Neuron (in vitro differentiated cells): ENCODE results near the gene PDLIM7.

Source experiments
- H2AFZ ChIP-seq: one replicate; pipeline ENCODE4 v1.6.1; 2013; ENCODE audit warnings: low read depth, mild to moderate bottlenecking, inconsistent platforms, low read length, moderate library complexity
- H3K27me3 ChIP-seq: one replicate; pipeline ENCODE4 v1.6.1; 2013; ENCODE audit warnings: low read length; ENCODE audit not compliant: insufficient read depth
- H3K36me3 ChIP-seq: one replicate; pipeline ENCODE4 v1.6.1; 2013; ENCODE audit warnings: low read length; ENCODE audit not compliant: insufficient read depth
- H3K4me1 ChIP-seq: one replicate; pipeline ENCODE4 v1.6.1; 2013; ENCODE audit warnings: low read length; ENCODE audit not compliant: insufficient read depth
- H3K4me3 ChIP-seq: 2 replicates; pipeline ENCODE4 v1.5.1; 2013; ENCODE audit warnings: mild to moderate bottlenecking, low read length, moderate library complexity
- H3K9me3 ChIP-seq: one replicate; pipeline ENCODE4 v1.6.1; 2013; ENCODE audit warnings: low read length

PDLIM7 gene

GRCh38 chr5:177437623-177438022 is 59.8 kb downstream of the PDLIM7 start:
- peaks cover 51% of the 10 kb centered on the region for H3K36me3 ChIP-seq
- H3K4me3 ChIP-seq: no peak overlapping the region
- no peak overlapping the region for H2AFZ ChIP-seq

GRCh38 chr5:177435847-177436536 is 61.4 kb downstream of the PDLIM7 start:
- no peaks in the 10 kb centered on the region for H3K4me1 ChIP-seq
- H2AFZ ChIP-seq: no peak overlapping the region
- no peaks in the 10 kb centered on the region for H3K9me3 ChIP-seq
- H3K27me3 ChIP-seq: no peaks in the 10 kb centered on the region
- H3K36me3 ChIP-seq: peaks cover 58% of the 10 kb centered on the region
- no peak overlapping the region for H3K4me3 ChIP-seq

More at GRCh38 chr5:177437623-177438022, 59.8 kb downstream of the PDLIM7 start:
- Histone ChIP-seq H3K9me3 (no peaks in the 10 kb centered on the region), H3K4me1 (no peaks in the 10 kb centered on the region), H3K27me3 (no peaks in the 10 kb centered on the region)

GRCh38 chr5:177434942-177435738 is 62.3 kb downstream of the PDLIM7 start:
- no peaks in the 10 kb centered on the region for H3K27me3 ChIP-seq
- peaks cover 58% of the 10 kb centered on the region for H3K36me3 ChIP-seq
- H3K4me1 ChIP-seq: no peaks in the 10 kb centered on the region
- no peak overlapping the region for H3K4me3 ChIP-seq
- no peak overlapping the region for H2AFZ ChIP-seq
- no peaks in the 10 kb centered on the region for H3K9me3 ChIP-seq

- H3K4me3 ChIP-seq: no peak overlapping the region
- H3K9me3 ChIP-seq: no peaks in the 10 kb centered on the region
- no peaks in the 10 kb centered on the region for H3K4me1 ChIP-seq
- H3K27me3 ChIP-seq: no peaks in the 10 kb centered on the region
- H2AFZ ChIP-seq: no peak overlapping the region
- peaks cover 58% of the 10 kb centered on the region for H3K36me3 ChIP-seq
Measured at GRCh38 chr5:177434437-177434836, 63.0 kb downstream of the PDLIM7 start.

- no peaks in the 10 kb centered on the region for H3K4me1 ChIP-seq
- H3K4me3 ChIP-seq: no peak overlapping the region
- H3K9me3 ChIP-seq: no peaks in the 10 kb centered on the region
- peaks cover 56% of the 10 kb centered on the region for H3K36me3 ChIP-seq
- no peak overlapping the region for H2AFZ ChIP-seq
- no peaks in the 10 kb centered on the region for H3K27me3 ChIP-seq
Measured at GRCh38 chr5:177433658-177434217, 63.7 kb downstream of the PDLIM7 start.
